NOMO-1 (cell line): ENCODE results near the gene LYRM9.

Experiments
- DNase-seq, 2 experiments: peaks; one replicate each; lab custom pipeline; 2025; ENCODE audit not compliant: unreplicated experiment in 2 of 2; lab: John Stamatoyannopoulos, UW

LYRM9 gene

DNA sequence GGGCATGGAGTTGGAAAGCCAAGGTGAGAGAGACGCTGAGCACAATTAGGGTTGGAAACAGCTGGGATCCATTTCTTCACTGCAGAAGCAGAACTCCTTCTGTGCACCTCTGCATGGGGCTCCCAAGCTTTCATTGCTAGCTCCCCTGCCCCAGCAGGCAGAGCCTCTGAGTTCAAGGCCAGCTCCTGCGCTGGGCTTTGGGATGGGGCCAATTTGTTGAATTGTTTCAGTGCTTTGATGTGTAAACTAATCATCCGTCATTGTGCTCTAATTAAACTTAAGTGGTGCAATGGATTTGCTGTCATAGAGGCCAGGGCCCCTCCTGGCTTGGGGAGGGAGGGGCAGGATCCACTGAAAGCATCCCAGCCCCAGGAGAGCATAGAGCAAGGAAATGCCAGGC is 13.5 kb upstream of the LYRM9 start:
- DNase-seq = no peak

DNA sequence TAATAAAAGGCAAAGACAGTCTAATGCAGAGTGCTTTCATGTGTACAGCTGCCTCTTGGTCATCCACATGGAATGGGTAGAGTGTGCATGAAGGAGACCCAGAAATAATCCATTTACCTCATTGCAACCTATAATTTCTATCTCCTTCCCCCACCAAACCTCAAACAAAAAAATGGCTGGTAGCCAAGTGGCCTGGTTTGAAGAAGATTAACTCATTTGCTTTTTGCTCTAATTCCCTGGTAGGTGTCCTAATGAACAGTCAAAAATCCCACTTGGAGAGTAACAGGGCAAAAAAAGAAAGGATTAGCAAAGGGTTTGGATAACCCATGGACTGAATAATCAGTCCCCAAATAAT is 13.0 kb upstream of the LYRM9 start:
- no peak for DNase-seq

DNA sequence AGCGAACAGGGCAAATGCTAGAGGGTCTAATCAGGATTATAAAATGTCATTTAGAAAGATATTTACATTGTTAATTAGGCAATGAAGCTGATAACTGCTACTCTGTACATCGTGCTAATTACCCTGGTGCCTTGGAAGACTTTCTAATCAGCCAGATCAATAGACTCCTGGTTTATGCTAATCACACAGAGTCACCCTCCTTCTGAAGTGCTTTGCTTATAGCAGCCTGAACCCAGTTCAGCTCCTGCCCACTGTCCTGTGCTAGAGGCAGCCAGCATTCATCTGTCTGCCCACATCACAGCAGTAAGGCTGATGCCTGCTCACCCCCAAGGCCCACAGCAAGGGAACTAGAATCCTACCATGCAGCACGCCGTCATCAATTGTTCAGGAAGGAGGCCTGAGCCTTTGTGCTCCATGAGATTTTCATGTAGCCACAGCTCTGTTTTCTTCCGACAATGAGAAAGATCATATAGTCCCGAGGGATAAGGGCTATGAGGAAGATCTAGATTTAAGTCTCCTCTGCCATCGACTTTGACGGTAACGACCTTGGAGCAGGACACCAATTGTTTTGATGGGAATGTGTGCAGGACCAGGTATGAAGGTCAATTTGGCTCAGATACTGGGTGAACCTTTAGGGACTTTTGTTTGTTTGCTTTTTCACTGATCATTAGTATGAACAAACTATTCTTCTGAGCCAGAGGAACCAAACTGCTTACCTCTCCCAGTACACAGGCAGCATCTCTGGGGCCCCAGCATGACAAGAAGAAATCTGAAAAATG is 12.5 kb upstream of the LYRM9 start:
- no peak for DNase-seq

DNA sequence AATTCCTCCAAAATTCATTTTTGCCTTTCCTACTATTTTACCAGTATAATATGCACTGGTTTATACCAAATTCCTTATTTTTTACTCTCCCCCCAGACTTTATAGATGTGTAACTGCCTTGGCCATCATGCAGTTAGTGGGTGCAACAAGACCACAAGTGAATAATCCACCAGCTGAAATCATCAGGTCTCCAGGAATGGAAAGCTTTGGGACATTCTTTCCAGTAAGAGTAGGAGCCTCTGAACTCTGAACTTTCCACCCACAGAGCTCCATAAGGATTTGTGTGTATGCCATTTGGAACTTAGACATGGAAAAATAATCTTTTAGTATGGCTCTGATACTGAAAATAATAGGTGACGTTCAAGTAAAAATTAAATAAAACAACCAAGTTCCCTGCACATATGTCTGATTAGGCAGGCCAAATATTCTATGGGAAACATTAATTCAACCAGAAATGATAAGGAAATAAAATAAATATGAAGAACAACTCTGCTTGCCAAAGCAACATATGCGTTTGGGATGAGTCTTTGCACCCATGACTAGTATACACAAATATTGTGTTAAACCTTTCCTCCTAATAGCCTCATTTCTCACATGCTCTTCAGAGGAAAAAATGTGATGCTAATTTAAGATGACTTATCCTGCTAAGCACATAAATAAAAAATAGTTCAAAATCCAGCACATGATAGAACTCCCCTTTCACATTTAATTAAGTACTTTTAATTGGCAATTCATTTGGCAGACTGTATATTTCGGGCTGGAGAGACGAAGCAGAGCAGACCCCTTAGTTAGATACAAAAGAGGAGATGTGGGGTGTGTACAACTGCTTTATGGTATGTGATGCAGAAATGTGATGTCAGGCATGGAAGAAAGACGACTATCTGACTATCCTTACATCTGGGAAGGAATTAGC is 11.6 kb upstream of the LYRM9 start:
- DNase-seq = no peak

DNA sequence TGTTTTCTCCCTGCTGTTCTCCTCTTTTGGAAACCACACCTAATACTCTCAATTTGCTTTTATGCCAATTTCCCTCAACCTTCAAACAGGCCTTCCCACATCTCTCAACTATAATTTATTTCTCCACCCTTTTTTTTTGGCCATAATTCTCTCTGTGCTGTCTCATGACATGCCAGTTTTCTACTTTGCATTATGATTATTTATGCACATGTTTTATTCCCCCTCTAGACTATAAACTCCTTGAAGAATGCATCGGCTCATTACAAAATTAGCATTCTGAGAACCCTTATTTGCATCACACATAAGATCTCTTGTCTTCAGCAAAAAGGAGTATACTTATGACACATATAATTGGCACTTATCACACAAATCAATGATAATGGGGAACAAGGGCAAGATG is 10.9 kb upstream of the LYRM9 start:
- DNase-seq = no peak

DNA sequence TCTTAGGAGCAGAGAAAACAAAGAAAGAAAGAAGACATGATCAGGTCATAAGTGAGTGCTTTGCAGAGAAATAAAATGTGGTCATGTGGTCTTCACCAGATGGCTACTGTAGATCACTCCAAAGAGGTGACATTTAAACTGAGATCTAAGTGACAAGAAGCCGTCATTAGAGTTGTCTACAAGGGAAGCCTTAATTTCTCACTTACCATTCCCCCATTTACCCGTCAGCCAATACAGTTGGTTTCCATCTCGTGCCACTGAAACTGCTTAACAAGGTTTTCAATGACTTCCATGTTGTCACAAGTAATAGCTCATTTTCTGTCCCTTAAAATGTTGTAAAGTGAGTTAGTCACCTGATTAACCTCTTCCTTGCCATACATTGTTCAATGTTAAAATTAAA is 6.4 kb upstream of the LYRM9 start:
- no peak for DNase-seq

DNA sequence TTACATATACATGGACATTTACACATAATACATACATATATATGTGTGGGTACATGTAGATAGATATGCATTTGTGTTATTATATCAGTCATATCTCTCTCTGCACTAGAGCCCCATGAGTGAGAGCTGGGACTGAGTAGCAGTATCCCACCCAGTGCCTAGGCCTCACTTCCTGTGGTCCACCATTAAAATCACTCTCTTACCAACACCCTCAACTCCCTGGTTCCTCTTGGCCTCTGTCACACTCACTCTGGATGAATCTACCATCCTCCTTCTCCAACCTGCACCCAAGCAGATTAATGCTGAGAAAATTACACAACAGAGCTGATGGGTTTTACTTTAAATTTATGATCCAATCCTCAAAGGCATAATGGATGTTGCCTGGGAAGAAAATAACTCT is 4.9 kb upstream of the LYRM9 start:
- DNase-seq = no peak

DNA sequence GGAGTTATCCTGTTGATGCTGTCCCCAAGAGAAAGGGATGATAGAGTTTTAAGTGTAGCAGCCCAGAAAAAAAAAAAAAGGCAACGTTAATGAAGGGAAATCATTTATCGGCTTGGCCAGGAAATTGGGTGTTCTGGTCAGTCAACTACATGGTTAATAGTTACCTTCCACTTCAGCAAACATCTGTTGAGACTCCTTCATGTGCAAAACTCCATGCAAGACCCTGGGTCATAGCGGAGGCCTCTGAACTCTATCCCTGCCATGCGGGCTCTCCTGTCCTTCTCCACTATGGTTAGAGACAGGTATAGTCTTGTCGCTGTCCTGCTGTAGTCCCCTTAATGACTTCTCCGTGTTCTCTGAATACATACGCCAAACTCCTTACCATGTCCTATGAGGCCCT is 3.5 kb upstream of the LYRM9 start:
- no peak for DNase-seq

DNA sequence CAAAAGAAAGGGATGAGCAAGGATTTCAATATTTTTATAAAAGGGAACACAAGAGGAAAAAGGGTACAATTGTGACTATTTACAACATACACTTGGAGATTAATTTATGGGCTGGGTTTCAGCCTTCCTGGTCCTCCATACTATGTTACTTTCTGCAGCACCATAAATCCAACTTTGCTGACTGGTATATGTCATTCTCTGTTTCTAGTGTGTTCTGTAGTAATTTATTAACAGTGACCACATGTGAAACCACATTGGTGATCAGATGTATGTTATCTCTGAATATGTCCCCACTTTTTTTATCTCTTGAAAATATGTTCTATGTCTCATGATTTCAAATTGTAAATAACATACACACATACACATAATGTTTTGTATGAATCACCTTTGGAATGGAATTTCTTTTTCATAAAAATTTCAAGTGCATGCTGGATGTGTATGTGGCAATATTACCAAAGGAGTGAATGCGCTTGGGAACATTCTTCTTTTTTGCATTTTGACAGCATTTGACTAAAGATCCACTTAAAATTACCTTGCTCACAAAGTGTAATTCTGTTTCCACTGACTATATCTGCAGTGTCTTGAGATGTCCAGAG is 2.9 kb upstream of the LYRM9 start:
- no peak for DNase-seq

DNA sequence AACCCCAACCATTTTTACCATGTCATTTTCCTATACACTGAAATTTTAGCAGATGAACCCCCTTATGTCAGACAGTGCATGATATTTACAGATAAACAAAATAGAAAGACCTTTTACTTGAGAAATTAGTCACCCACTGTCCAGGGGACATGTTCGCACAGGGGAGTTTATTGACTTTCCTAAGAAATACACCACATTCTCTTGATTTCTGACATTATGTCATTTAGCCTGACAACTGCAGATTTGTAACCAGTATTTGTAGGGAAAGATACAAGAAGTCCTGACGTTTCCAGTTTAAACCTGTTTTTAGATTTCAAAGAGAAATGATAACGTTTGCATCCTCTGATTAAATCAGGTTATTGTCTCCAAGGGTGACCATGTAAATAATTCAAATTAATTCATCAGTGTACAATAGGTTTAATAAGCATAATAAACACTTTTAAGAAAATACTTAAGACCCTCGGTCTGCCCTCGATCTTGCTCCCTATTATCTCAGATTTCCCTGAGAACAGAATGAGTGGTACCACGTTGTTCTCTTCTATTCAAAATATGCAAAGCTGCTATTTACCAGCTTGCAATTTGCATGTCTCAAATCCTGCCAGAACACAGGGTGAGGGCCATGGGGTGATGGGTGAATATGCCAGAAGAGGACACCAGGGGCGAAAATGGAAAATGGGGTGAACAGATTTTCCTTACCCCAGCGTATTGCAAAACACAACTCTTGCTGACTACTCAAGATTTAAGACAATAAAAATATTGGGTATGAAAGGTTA is 2.1 kb upstream of the LYRM9 start:
- DNase-seq = no peak

DNA sequence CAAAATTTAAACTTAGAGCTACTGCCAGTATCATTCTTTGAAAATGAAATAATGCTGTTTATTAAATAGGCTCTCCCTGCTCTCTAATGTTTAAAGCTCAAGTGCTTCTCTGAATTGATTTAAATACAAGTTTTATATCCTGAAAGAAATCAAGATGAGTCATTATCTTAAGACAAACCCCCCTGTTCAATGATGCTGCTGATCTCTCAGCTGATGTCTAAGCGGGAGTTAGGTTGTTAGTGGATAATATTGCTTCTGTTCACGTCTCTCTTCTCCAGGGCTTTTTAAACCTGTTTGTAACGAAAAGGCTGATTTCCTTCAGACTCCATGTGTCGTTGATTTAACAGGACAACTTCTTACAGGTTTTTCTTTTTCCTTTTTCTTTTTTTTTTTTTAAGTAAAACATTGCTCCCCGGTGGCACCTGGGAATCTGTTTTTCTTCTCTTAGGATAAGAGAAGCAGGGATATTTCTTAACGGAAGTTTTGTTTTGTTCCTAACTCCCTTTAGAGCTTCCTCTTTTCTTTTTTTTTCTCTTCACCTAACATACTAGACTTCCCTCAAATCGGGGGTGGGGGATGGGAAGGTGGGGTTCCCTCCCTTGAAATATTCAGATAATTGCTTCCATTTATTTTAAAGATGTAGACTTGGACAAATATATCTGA is 807 bp upstream of the LYRM9 start:
- DNase-seq = peak in 1 of 2 experiments; percentile 50

DNA sequence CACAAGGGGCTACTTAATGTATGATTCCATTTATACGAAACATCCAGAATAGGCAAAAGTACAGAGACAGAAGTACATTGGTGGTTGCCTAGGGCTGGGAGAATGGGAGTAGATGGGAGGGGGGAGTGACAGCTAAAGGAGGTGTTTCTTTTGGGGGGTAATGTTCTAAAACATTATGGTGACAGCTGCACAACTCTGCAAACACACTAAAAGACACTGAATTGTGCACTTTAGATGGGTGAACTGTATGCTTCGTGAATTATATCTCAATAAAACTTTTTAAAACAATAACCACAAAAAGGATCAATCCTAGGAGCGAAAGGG is 661 bp downstream of the LYRM9 start:
- DNase-seq = no peak

DNA sequence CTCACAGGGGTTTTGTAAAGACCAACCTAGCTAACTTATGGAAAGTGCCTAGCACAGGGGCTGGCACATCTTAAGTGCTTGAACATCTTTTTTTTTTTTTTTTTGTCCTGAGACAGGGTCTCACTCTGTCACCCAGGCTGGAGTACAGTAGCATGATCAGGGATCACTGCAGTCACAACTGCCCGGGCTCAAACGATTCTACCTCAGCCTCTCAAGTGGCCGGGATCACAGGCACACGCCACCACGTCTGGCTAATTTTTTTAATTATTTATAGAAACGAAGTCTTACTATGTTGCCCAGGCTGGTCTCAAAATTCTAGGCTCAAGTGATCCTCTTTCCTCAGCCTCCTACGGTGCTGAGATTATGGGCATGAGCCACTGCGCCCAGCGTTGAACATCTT is 1.3 kb downstream of the LYRM9 start:
- DNase-seq = no peak

DNA sequence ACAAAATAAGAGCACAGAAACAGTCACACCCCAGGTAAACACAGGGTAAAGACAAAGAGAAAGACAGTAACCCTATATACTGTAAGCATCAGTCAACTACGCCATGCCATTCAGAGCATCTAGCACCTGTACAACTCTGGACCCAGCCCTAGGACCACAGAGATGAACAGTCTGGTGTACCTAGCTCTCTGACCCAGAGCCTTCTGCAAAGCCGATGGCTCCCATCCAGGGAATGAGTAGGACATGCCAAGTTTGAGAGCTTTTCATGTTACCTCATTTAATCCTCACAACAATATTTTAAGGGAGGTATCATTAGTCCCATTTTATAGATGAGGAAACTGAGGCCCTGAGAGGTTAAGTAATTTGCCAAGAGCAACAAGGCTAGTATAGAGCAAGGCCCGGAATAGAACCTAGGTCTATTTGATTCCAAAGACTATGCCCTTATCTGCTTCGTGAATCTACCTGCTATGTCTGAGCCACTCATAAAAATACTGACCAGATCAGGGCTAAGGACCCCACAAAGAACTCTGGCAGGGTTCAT is 3.4 kb downstream of the LYRM9 start:
- DNase-seq = no peak

DNA sequence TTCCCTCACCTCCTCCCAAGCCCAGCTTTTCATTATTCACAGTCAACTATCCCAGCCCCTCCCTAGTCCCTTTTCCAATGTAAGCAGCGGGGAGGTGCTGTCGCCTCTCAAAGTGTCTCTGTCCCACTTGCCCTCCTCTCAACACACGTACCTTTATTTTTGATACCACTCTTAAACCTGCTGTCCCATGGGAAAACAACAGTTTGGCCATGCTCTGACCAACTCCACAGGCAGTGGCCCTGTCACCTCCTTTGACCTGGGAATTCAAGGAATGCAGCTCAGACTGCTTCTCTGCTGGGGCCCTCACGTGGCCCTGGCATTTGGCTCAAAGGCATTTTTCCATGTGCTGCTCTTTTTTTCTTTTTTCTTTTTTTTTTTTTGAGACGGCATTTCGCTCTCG is 4.2 kb downstream of the LYRM9 start:
- DNase-seq = no peak

DNA sequence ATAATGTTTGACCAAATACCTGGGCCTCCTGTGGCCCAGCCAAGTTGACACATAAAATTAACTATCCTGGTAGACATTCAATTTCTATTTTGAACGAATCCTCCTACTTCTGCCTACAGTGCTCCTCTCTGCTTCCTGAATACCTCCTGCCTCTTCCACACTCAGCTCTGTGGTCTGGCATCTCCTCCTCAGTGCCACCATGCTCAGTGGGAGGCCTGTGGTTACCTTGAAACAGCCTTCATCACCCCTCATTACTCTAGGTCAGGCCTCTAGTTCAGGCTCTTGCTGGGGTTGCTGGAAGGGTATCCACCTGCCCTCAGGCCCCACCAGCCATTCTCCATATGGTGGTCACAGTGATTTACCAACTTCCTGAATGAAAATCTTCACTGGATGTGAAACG is 5.1 kb downstream of the LYRM9 start:
- no peak for DNase-seq

DNA sequence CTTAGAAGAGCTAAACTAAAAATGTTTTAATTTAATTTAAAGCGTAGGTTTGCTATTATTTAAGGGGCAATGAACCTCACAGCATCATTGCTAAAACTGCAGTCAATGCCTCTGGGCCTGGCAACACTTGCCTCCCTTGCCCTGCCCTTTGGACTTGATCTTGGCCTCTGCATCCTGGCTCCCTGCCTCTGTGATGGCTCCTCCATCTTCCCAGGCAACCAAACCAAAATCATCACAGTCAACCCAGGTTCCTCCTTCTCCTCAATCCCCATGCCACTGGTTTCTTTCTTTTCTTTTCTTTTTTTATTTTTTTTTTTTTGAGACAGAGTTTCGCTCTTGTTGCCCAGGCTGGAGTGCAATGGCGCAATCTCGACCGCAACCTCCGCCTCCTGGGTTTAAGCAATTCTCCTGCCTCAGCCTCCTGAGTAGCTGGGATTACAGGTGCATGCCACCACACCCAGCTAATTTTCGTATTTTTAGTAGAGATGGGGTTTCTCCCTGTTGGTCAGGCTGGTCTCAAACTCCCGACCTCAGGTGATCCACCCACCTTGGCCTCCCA is 6.7 kb downstream of the LYRM9 start:
- DNase-seq = peak; percentile 9 to 24

DNA sequence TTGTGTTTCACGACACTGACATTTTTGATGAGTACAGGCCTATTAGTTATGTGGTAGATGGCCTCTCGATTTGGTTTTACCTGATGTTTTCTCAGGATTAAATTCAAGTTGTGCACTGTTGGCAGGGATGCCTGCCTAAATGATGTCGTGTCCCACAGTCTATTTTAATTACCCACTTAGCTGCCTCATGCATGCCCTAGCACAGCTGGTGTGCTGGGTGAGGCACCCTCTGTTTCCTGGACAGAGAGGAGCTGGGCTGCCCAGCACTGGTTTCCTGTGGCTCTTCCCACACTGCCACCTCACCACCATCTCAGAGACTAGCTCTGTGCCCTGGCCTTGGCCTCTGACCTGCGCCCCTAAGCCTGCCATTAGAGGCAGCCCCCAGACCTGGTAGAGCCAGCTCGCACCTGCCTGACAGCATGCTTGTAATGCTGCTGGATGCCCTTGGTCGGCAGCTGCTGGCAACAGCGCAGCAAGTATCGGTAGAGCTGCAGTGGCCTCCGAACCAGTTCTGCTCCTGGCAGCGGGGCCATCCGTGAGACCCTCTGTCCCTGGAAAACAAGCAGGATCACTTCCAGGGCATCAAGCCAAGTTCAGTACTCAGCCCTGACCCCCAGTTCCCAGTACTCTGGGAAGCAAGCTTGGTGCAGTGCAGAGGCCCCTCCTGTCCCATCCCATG is 10.9 kb downstream of the LYRM9 start:
- no peak for DNase-seq

DNA sequence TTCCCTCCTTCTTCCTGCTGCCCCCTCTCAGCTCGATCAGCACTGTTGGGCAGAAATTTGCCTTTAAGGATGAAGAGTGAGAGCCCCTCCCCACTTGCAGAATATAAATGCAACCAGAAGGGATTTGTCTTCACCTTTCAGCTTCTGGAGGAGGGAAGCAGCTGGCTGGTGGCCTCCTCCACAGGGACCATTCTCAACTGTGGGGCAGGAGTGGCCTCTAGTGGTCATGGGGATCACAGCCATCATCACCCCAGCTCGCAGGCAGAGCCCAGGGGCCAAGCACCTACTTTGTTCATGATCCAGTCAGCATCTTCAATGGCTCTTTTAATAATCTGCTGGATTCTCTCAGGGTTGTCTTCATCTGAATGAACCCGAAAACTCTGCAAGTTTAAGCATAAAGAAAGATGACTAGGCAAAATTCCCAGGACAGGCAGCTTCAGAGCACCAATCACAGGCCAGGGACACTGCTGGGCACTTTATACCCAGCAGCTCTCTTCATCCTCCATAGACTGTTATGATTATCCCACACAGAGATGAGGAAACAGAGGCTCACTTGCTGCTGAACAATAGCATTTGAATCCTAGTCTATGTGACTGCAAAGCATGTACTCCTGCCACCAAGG is 13.1 kb downstream of the LYRM9 start:
- DNase-seq = peak; percentile 33 to 40
